HG03139 (cell line): ENCODE data around the gene ZNF276.
"Not testable (repeated sequence)": the region's sequence is repeated elsewhere in the genome, so short reads cannot be mapped to it uniquely, and the experiment has no call there.

Source experiments
- ATAC-seq: cut with Tn5 transposase; IDR thresholded peaks from one replicate; pipeline ENCODE4 v1.9.1; 2021; ENCODE audit not compliant: unreplicated experiment

The ZNF276 gene

DNA sequence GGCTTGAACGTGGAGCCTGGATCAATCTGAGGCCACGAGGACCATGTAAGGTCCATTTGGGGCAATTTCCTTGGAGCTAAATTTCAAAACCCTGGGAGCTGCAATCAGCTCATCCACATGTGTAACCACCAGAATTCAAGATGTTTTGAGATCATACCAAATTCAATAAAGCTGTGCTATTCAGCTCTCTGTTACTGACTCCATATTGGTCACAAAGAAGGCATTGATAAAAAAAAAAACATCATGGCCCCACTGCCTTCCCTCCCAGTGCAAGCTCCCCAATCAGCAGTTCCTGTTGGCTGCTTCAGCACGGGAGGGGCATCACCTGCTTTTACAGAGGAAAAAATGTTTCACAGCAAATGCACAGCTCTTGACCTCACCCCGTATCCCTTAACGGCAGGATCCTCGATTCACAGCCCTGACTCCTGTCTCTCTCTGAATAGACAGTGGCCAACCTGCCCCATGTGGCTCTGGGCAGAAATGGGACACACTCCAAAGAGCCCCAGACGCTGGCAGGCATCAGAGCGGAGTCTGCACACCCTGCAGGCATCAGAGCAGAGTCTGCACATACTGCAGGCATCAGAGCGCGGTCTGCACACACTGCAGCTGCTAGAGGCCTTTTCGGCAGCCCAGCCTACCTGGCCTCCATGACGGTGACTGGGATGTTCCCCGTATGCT lies 58.0 kb downstream of the ZNF276 start:
- ATAC-seq, result no peak

GRCh38 chr16:89779909-89780305 lies 58.6 kb downstream of the ZNF276 start:
- no peak for ATAC-seq

DNA sequence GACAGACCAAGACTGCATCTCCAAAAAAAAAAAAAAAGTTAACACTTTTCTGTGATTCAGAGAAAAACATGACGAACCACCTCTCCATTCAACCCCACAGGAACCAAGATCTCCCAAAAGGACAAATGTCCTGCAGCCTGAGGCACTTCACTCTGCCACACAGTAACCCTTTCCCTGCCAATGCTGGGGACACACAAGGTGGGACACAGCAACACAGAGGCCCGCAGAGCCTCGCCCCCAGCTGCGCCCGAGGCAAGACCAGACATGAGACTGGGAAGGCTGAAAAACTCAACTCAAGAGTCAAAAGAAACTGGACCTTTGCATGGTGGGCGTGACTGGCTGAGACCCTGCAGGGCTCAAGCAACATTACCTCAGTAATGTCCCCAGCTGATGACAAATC lies 61.2 kb downstream of the ZNF276 start:
- ATAC-seq, result no peak

- not testable (repeated sequence) for ATAC-seq
These were observed 62.6 kb downstream of the ZNF276 start for GRCh38 chr16:89783952-89784351.

DNA sequence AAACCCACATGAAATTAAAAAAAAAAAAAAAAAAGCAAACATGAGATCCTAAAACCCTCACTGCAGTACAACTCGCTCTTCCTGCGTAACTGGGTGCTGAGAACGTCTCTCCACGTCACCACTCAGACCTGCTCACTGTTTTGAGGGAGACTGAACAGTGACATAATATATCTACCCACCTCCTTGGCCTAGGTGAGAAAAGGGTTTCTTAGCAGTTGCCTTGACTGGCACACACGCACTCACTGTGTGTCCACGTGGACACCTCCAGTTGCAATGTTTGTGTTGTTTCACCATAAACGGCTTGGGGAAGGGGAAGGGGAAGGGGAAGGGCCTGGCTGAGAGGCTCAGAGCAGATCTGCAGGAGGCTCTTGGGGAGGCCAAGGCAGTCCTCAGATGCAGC lies 63.1 kb downstream of the ZNF276 start:
- no peak for ATAC-seq

DNA sequence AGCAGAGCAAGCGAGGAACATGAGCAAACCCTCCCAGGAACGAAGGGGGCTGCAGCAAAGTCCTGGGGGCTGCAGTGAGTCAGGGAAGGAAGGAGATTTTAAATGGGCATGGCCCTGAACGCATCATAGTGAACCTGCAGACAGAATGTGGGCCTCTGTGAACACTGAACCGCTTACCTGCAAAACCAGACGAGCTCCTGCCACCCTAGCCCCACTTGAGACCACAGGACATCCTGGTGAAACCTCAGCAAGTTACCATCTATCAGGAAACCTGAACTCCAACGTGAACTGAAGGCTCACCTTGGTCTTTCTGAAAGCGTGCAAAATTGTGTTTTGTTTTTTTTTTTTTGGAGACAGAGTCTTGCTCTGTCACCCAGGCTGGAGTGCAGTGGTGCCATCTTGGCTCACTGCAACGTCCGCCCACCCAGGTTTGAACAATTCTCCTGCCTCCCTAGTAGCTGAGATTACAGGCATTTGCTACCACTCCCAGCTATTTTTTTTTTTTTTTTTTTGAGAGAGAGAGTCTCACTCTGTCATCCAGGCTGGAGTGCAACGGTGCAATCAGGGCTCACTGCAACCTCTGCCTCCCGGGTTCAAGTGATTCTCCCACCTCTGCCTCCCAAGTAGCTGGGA lies 64.3 kb downstream of the ZNF276 start:
- no peak for ATAC-seq

DNA sequence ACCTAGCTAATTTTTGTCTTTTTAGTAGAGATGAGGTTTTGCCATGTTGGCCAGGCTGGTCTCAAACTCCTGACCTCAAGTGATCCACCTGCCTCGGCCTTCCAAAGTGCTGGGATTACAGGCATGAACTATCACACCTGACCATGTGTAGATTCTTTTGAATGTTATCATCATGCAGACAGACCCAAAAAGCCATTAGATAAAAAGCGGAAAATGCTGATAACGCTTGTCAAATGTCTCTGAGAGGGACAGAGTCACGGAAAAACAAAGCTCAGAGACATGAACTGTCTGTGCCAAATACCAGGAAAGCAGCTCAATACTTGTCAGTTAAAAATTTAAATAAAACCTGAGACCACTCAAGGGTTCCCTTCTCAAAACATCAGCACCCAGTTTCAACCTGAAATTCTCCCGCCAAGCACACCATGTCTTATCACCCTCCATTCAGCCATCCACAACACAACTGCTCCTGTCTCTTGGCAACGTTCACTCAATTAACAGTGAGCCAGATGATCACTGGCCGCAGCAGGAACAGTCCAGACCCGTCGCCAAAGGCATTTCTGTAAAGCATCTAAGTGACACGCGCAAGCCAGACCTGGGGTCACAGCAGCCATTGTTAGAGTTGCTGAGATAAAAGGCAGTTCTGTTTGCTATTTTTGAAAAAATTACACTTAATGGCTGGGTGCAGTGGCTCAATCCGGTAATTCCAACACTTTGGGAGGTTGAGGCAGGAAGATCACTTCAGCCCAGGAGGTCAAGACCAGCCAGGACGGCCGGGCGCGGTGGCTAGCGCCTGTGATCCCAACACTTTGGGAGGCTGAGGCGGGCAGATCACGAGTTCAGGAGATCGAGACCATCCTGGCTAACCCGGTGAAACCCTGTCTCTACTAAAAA lies 65.4 kb downstream of the ZNF276 start:
- no peak for ATAC-seq

GRCh38 chr16:89787365-89787805 lies 66.0 kb downstream of the ZNF276 start:
- ATAC-seq, result no peak
